NCI-H460 (cell line): ENCODE results near the gene CDKL4. TPM values are rescaled to one million over a fixed set of nuclear protein-coding genes. Genes with fewer than 3 reads are reported as not detected.
"Not testable (repeated sequence)": the region's sequence is repeated elsewhere in the genome, so short reads cannot be mapped to it uniquely, and the experiment has no call there.

Source experiments
- DNase-seq: peaks from one replicate; pipeline ENCODE4 v3.0.0-alpha.2; 2016; ENCODE audit warnings: low read depth; ENCODE audit errors: extremely low read depth
- polyA plus RNA-seq: library from polyadenylated mRNA; depleted of rRNA; stranded (reverse); fragments of >200 nt; gene quantifications from 2 replicates; pipeline ENCODE4 v1.2.3, GENCODE V29; 2014; cell fraction: nucleus; rRNA removed
- total RNA-seq: library from RNA; depleted of rRNA; stranded (reverse); fragments of >200 nt; shearing (Covaris generic); gene quantifications from 2 replicates; pipeline ENCODE4 v1.2.3, GENCODE V29; 2014; rRNA removed

Gene CDKL4
- total RNA-seq: not detected in 2 replicates
- polyA plus RNA-seq: not detected in 2 replicates

GRCh38 chr2:39243469-39244123, at the start of gene CDKL4:
TSS of gene CDKL4 (minus strand) at chr2:39243970.
- DNase-seq: no peak

- no peak for DNase-seq
Measured at GRCh38 chr2:39290433-39290832, 46.7 kb upstream of the CDKL4 start.

GRCh38 chr2:39289609-39290008, 45.8 kb upstream of the CDKL4 start:
- DNase-seq: no peak

- no peak for DNase-seq
Measured at GRCh38 chr2:39283561-39283960, 39.8 kb upstream of the CDKL4 start.

- DNase-seq: no peak
Measured at GRCh38 chr2:39281391-39281790, 37.6 kb upstream of the CDKL4 start.

- DNase-seq: no peak
Measured at GRCh38 chr2:39275016-39275415, 31.2 kb upstream of the CDKL4 start.

GRCh38 chr2:39269941-39270340, 26.2 kb upstream of the CDKL4 start:
- no peak for DNase-seq

GRCh38 chr2:39266916-39267434, 23.2 kb upstream of the CDKL4 start:
- DNase-seq: no peak

GRCh38 chr2:39266139-39266805, 22.5 kb upstream of the CDKL4 start:
- DNase-seq: no peak

- DNase-seq: no peak
Measured at GRCh38 chr2:39265315-39265714, 21.5 kb upstream of the CDKL4 start.

GRCh38 chr2:39264733-39265132, 21.0 kb upstream of the CDKL4 start:
- DNase-seq: no peak

GRCh38 chr2:39260087-39260486, 16.3 kb upstream of the CDKL4 start:
- no peak for DNase-seq

GRCh38 chr2:39256040-39256439, 12.3 kb upstream of the CDKL4 start:
- no peak for DNase-seq

- DNase-seq: no peak
Measured at GRCh38 chr2:39252888-39253518, 9.2 kb upstream of the CDKL4 start.

GRCh38 chr2:39247512-39248043, 3.8 kb upstream of the CDKL4 start:
- DNase-seq: no peak

- no peak for DNase-seq
Measured at GRCh38 chr2:39246382-39246980, 2.7 kb upstream of the CDKL4 start.

GRCh38 chr2:39244963-39245625, 1.3 kb upstream of the CDKL4 start:
- DNase-seq: not testable (repeated sequence)

- not testable (repeated sequence) for DNase-seq
Measured at GRCh38 chr2:39244241-39244862, 582 bp upstream of the CDKL4 start.

GRCh38 chr2:39241588-39241987, 2.2 kb downstream of the CDKL4 start:
- no peak for DNase-seq

- DNase-seq: no peak
Measured at GRCh38 chr2:39240758-39241157, 3.0 kb downstream of the CDKL4 start.
